Esophagus (tissue), 2 donors: ENCODE measurements around the gene CSAG3. TPM values are rescaled to one million over a fixed set of nuclear protein-coding genes. Genes with fewer than 3 reads are reported as not detected.
"Not testable (repeated sequence)": the region's sequence is repeated elsewhere in the genome, so short reads cannot be mapped to it uniquely, and the experiment has no call there.

ENCODE experiments used
- H3K27ac ChIP-seq, 2 donors: one replicate each; pipeline ENCODE4 v1.5.1; 2013; ENCODE audit warnings: low read depth in 2 of 2, mild to moderate bottlenecking in 2 of 2, inconsistent platforms in 1 of 2, low read length in 1 of 2, moderate library complexity in 1 of 2
- H3K27me3 ChIP-seq, 2 donors: one replicate each; pipeline ENCODE4 v1.6.1; 2013; ENCODE audit warnings: low read length in 2 of 2, control low read depth in 1 of 2, mild to moderate bottlenecking in 1 of 2; ENCODE audit not compliant: insufficient read depth in 2 of 2, control insufficient read depth in 1 of 2
- H3K36me3 ChIP-seq, 2 donors: one replicate each; pipeline ENCODE4 v1.6.1; 2013; ENCODE audit warnings: low read length in 1 of 2; ENCODE audit not compliant: control insufficient read depth in 2 of 2, insufficient read depth in 2 of 2
- H3K4me1 ChIP-seq, 2 donors: one replicate each; pipeline ENCODE4 v1.6.1; 2013; ENCODE audit warnings: low read length in 1 of 2; ENCODE audit not compliant: control insufficient read depth in 2 of 2, insufficient read depth in 2 of 2
- H3K4me3 ChIP-seq, 2 donors: one replicate each; pipeline ENCODE4 v1.5.1; 2013; ENCODE audit warnings: low read length in 2 of 2, mild to moderate bottlenecking in 2 of 2, low read depth in 1 of 2, moderate library complexity in 1 of 2
- H3K9me3 ChIP-seq, 2 donors: one replicate each; pipeline ENCODE4 v1.6.1; 2013; ENCODE audit warnings: mild to moderate bottlenecking in 2 of 2, low read depth in 1 of 2, low read length in 1 of 2, moderate library complexity in 1 of 2; ENCODE audit not compliant: control insufficient read depth in 2 of 2, insufficient read depth in 1 of 2
- WGBS, 2 donors: extraction: QIAGEN DNeasy Blood & Tissue Kit; methylation state at CpG; one replicate each; pipeline ENCODE4 v1.1.7; 2013; 5-methylcytosine and 5-hydroxymethylcytosine counted together
- polyA plus RNA-seq, 2 donors: library from polyadenylated mRNA; stranded (reverse); fragments of 200-250 nt; gene quantifications; one replicate each; pipeline ENCODE4 v1.2.3, GENCODE V29; 2013
- donor health status: healthy with polysubstance abuse.
- donor health status: Bipolar disorder and iron deficiency.

The CSAG3 gene
- not detected for polyA plus RNA-seq

DNA sequence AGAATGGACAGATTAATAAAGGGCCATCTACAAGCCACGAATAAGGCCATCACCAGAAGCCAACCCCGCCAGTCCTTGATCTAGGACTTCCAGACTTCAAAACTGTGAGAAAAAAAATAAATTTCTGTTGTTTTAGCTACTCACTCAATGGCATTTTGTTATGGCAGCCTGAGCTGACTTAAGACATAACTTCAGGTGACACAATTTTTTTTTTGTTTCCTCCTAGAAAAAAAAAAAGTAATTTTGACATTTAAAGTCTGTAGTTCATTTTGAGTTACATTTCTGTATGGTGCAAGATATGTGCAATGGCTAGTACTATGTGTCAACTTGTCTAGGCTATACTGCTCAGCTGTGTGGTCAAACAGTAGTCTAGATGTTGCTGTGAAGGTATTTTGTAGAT lies at the start of gene CSAG3:
Gene CSAG3, plus strand, starts transcription at position 301 of the 400 bp plus-strand sequence.
- not testable (repeated sequence) for H3K36me3 ChIP-seq, H3K4me1 ChIP-seq, H3K9me3 ChIP-seq, H3K4me3 ChIP-seq, H3K27me3 ChIP-seq, H3K27ac ChIP-seq
- WGBS, 2 donors, result no CpG with 5 or more reads among the region's 2 CpGs

DNA sequence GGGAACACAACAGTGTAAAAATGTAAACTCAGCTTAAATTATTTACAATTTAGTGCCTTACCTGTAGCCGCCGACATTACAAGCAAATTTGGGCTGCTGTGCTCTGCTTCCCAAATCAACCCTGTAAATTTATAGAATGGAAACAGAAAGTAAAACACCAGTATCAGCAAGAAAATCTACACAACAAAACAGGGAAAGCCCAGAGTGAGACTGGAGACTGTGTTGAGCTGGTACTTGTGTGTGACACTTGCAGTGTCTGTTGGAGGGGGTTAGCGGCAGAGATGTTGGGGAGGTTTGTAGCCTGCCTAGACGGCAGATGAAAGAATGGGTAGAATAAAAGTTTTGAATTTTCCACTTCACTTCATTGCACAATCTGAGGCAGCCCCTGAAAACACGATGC lies 45.8 kb upstream of the CSAG3 start:
- not testable (repeated sequence) for H3K36me3 ChIP-seq, H3K4me3 ChIP-seq, H3K4me1 ChIP-seq, H3K27me3 ChIP-seq, H3K27ac ChIP-seq, H3K9me3 ChIP-seq
- WGBS, 2 donors, result no CpG with 5 or more reads among the region's 5 CpGs

DNA sequence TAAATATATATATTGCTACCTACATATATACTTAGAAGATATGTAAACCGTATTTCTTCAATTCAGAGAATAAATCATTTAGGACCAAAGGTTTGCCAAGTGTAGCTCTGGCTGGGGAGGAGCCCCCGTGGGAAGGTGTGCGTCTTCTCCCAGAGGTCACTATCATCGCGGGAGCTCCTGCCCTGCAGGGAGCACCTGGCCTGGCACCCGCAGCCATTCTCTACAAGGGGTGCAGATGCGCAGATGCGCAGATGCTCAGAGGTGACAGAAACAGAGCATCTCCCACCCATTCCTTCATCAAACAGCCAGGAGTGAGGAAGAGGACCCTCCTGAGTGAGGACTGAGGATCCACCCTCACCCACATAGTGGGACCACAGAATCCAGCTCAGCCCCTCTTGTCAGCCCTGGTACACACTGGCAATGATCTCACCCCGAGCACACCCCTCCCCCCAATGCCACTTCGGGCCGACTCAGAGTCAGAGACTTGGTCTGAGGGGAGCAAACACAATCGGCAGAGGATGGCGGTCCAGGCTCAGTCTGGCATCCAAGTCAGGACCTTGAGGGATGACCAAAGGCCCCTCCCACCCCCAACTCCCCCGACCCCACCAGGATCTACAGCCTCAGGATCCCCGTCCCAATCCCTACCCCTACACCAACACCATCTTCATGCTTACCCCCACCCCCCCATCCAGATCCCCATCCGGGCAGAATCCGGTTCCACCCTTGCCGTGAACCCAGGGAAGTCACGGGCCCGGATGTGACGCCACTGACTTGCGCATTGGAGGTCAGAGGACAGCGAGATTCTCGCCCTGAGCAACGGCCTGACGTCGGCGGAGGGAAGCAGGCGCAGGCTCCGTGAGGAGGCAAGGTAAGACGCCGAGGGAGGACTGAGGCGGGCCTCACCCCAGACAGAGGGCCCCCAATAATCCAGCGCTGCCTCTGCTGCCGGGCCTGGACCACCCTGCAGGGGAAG lies 44.9 kb upstream of the CSAG3 start, which contains the start of gene MAGEA2B:
Gene MAGEA2B, plus strand, starts transcription at position 814 of the 973 bp plus-strand sequence. CDS start 2,479 bp downstream, outside the sequence.
- H3K27ac ChIP-seq, H3K4me3 ChIP-seq, H3K9me3 ChIP-seq, H3K4me1 ChIP-seq, H3K36me3 ChIP-seq, H3K27me3 ChIP-seq: not testable (repeated sequence)
- WGBS, 2 donors, result no CpG with 5 or more reads among the region's 35 CpGs

DNA sequence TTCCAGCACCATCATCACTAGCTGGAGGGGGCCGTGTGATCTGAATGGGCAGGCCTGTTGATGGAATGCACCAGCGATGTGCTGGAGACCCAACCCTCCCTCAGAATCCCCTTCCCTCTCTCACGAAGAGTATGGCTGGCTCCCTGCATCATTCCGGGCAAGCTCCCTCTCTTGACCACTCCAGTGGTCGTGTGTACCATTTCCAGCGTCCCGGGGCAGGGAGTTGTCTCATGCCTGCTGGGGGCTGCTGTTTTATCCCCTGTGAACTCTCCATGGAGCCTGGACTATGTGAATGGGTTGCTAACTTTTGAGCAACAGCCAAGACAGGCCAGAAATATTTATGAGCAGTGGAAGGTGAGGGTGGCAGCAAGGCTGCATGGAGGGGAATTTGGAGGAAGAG lies 33.6 kb upstream of the CSAG3 start:
- Histone ChIP-seq H3K36me3 (no peaks in the 10 kb centered on the region), H3K9me3 (peaks cover 0 to 4% of the 10 kb centered on the region in 2 donors), H3K27me3 (no peaks in the 10 kb centered on the region), H3K4me1 (no peaks in the 10 kb centered on the region), H3K4me3 (no peak overlapping the region), H3K27ac (no peak overlapping the region)
- 68 to 75% methylated on average over 7 of the region's 7 CpGs for WGBS, 2 donors

DNA sequence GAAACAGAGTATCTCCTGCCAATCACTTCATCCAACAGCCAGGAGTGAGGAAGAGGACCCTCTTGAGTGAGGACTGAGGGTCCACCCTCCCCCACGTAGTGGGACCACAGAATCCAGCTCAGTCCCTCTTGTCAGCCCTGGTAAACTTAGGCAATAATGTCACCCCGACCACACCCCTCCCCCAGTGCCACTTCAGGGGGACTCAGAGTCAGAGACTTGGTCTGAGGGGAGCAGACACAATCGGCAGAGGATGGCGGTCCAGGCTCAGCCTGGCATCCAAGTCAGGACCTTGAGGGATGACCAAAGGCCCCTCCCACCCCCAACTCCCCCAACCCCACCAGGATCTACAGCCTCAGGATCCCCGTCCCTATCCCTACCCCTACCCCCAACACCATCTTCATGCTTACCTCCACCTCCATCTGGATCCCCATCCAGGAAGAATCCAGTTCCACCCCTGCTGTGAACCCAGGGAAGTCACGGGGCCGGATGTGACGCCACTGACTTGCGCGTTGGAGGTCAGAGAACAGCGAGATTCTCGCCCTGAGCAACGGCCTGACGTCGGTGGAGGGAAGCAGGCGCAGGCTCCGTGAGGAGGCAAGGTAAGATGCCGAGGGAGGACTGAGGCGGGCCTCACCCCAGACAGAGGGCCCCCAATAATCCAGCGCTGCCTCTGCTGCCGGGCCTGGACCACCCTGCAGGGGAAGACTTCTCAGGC lies 25.6 kb upstream of the CSAG3 start, which contains the start of the genes CSAG1 and MAGEA12:
Gene CSAG1, minus strand, starts transcription at position 461 of the 715 bp plus-strand sequence. CDS start 1,261 bp downstream, outside the sequence.
Gene MAGEA12, plus strand, starts transcription at position 497 of the 715 bp plus-strand sequence. CDS start 2,405 bp downstream, outside the sequence.
- Histone ChIP-seq H3K4me1 (no peaks in the 10 kb centered on the region), H3K36me3 (no peaks in the 10 kb centered on the region), H3K9me3 (peaks cover 0 to 2% of the 10 kb centered on the region in 2 donors), H3K27ac (no peak within 1 kb of the TSS), H3K4me3 (no peak within 1 kb of the TSS), H3K27me3 (no peaks in the 10 kb centered on the region)
- 89 to 90% methylated on average over 17 to 21 of the region's 21 CpGs for WGBS, 2 donors

DNA sequence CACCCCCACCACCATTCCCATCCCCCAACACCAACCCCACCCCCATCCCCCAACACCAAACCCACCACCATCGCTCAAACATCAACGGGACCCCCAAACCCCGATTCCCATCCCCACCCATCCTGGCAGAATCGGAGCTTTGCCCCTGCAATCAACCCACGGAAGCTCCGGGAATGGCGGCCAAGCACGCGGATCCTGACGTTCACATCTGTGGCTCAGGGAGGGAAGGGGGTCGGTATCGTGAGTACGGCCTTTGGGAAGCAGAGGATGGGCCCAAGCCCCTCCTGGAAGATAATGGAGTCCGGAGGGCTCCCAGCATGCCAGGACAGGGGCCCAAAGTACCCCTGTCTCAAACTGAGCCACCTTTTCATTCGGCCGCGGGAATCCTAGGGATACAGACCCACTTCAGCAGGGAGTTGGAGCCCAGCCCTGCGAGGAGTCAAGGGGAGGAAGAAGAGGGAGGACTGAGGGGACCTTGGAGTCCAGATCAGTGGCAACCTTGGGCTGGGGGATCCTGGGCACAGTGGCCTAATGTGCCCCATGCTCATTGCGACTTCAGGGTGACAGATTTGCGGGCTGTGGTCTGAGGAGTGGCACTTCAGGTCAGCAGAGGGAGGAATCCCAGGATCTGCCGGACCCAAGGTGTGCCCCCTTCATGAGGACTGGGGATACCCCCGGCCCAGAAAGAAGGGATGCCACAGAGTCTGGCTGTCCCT lies 24.7 kb upstream of the CSAG3 start:
- not testable (repeated sequence) for H3K4me1 ChIP-seq, H3K36me3 ChIP-seq, H3K27ac ChIP-seq, H3K27me3 ChIP-seq, H3K9me3 ChIP-seq, H3K4me3 ChIP-seq
- WGBS, 2 donors, result 88 to 93% methylated on average over 21 to 22 of the region's 22 CpGs

DNA sequence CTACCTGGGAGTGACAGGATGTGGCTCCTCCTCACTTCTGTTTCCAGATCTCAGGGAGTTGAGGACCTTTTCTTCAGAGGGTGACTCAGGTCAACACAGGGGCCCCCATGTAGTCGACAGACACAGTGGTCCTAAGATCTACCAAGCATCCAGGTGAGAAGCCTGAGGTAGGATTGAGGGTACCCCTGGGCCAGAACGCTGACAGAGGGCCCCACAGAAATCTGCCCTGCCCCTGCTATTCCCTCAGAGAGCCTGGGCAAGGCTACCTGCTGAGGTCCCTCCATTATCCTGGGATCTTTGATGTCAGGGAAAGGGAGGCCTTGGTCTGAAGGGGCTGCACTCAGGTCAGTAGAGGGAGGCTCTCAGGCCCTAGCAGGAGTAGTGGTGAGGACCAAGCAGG lies 23.9 kb upstream of the CSAG3 start:
- Histone ChIP-seq H3K27ac (no peak overlapping the region), H3K27me3 (no peaks in the 10 kb centered on the region), H3K4me1 (no peaks in the 10 kb centered on the region), H3K4me3 (no peak overlapping the region), H3K9me3 (peaks cover 0 to 2% of the 10 kb centered on the region in 2 donors), H3K36me3 (no peaks in the 10 kb centered on the region)
- 58 to 76% methylated on average over 2 of the region's 2 CpGs for WGBS, 2 donors

DNA sequence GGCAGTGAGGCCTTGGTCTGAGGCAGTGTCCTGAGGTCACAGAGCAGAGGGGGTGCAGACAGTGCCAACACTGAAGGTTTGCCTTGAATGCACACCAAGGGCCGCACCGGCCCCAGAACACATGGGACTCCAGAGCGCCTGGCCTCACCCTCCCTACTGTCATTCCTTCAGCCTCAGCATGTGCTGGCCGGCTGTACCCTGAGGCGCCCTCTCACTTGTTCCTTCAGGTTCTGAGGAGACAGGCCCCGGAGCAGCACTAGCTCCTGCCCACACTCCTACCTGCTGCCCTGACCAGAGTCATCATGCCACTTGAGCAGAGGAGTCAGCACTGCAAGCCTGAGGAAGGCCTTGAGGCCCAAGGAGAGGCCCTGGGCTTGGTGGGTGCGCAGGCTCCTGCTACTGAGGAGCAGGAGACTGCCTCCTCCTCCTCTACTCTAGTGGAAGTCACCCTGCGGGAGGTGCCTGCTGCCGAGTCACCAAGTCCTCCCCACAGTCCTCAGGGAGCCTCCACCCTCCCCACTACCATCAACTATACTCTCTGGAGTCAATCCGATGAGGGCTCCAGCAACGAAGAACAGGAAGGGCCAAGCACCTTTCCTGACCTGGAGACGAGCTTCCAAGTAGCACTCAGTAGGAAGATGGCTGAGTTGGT lies 23.0 kb upstream of the CSAG3 start:
- Histone ChIP-seq H3K4me1 (no peaks in the 10 kb centered on the region), H3K4me3 (no peak overlapping the region), H3K36me3 (no peaks in the 10 kb centered on the region), H3K27ac (no peak overlapping the region), H3K27me3 (no peaks in the 10 kb centered on the region), H3K9me3 (peaks cover 0 to 2% of the 10 kb centered on the region in 2 donors)
- 84 to 92% methylated on average over 11 to 12 of the region's 12 CpGs for WGBS, 2 donors

DNA sequence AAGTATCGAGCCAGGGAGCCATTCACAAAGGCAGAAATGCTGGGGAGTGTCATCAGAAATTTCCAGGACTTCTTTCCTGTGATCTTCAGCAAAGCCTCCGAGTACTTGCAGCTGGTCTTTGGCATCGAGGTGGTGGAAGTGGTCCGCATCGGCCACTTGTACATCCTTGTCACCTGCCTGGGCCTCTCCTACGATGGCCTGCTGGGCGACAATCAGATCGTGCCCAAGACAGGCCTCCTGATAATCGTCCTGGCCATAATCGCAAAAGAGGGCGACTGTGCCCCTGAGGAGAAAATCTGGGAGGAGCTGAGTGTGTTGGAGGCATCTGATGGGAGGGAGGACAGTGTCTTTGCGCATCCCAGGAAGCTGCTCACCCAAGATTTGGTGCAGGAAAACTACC lies 22.5 kb upstream of the CSAG3 start:
- H3K36me3 ChIP-seq, H3K27ac ChIP-seq, H3K4me3 ChIP-seq, H3K4me1 ChIP-seq, H3K9me3 ChIP-seq, H3K27me3 ChIP-seq: not testable (repeated sequence)
- 83 to 92% methylated on average over 12 of the region's 12 CpGs for WGBS, 2 donors
